DOHH2 (cell line): ENCODE data around the gene PANX2.
A peak's percentile ranks its signal among the peaks of the same experiment; 100 is the strongest.

Experiments
- H3F3A ChIP-seq: fragments of 200-600 bp; sonication (generic), shearing (Covaris generic); 2 replicates; pipeline ENCODE4 v1.6.0; 2016; ENCODE audit warnings: antibody characterized with exemption, mild to moderate bottlenecking; ENCODE audit not compliant: control insufficient read depth, insufficient read depth
- H3K27ac ChIP-seq: fragments of 200-600 bp; sonication (generic); 2 replicates; pipeline ENCODE4 v1.5.1; 2014; ENCODE audit warnings: low read depth, mild to moderate bottlenecking, low read length, moderate library complexity
- H3K27me3 ChIP-seq: fragments of 200-600 bp; sonication (generic); 2 replicates; pipeline ENCODE4 v1.6.1; 2014; ENCODE audit warnings: mild to moderate bottlenecking, low read length, mixed read lengths; ENCODE audit not compliant: control insufficient read depth
- H3K36me3 ChIP-seq: fragments of 200-600 bp; sonication (generic); 2 replicates; pipeline ENCODE4 v1.6.1; 2014; ENCODE audit warnings: mild to moderate bottlenecking, low read length, moderate library complexity, mixed read lengths; ENCODE audit not compliant: control insufficient read depth
- H3K4me1 ChIP-seq: fragments of 200-600 bp; sonication (generic); 2 replicates; pipeline ENCODE4 v1.6.1; 2014; ENCODE audit warnings: mild to moderate bottlenecking, low read length, mixed read lengths; ENCODE audit not compliant: control insufficient read depth
- H3K4me2 ChIP-seq: fragments of 200-600 bp; sonication (generic); 2 replicates; pipeline ENCODE4 v1.6.0; 2014; ENCODE audit warnings: mild to moderate bottlenecking, low read length, moderate library complexity
- H3K4me3 ChIP-seq: fragments of 200-600 bp; sonication (generic); 2 replicates; pipeline ENCODE4 v1.5.1; 2014; ENCODE audit warnings: mild to moderate bottlenecking, low read length, mixed read lengths
- H3K79me2 ChIP-seq: fragments of 200-600 bp; sonication (generic); 2 replicates; pipeline ENCODE4 v1.6.1; 2014; ENCODE audit warnings: mild to moderate bottlenecking, low read length, mixed read lengths; ENCODE audit not compliant: control insufficient read depth
- H3K9me2 ChIP-seq: fragments of 200-600 bp; sonication (generic); replicated peaks from 2 replicates; pipeline ENCODE4 v1.6.1; 2014; ENCODE audit warnings: mild to moderate bottlenecking, low read length, mixed read lengths; ENCODE audit not compliant: control insufficient read depth
- H3K9me3 ChIP-seq: fragments of 200-600 bp; sonication (generic); 2 replicates; pipeline ENCODE4 v1.6.1; 2014; ENCODE audit warnings: antibody characterized with exemption, low read length, mixed read lengths; ENCODE audit not compliant: control insufficient read depth, insufficient read depth
- H4K20me1 ChIP-seq: fragments of 200-600 bp; sonication (generic); 2 replicates; pipeline ENCODE4 v1.6.0; 2014; ENCODE audit warnings: low read depth, mild to moderate bottlenecking, antibody characterized with exemption, low read length, moderate library complexity; ENCODE audit not compliant: control insufficient read depth, insufficient read depth
- CTCF ChIP-seq: fragments of 200-600 bp; sonication (generic); IDR thresholded peaks from one replicate; pipeline ENCODE4 v1.5.1; 2014; ENCODE audit warnings: antibody characterized with exemption, mild to moderate bottlenecking, low read depth, low read length; ENCODE audit not compliant: poor library complexity, severe bottlenecking
- EZH2phosphoT487 ChIP-seq: fragments of 200-600 bp; sonication (generic); IDR thresholded peaks from 2 replicates; pipeline ENCODE4 v1.6.1; 2017; ENCODE audit warnings: borderline replicate concordance, mild to moderate bottlenecking, antibody characterized with exemption, low read length, moderate library complexity, mixed read lengths

The PANX2 gene

GRCh38 chr22:50201191-50202129 lies 30.9 kb downstream of the PANX2 start:
- H3F3A ChIP-seq, result peaks cover 11% of the 10 kb centered on the region
- H3K27me3 ChIP-seq, result no peaks in the 10 kb centered on the region
- H4K20me1 ChIP-seq, result peaks cover 11% of the 10 kb centered on the region; the same call in 1 of the 2 replicates
- TF ChIP-seq CTCF (peak; percentile 25), EZH2phosphoT487 (no peak)
- peak overlapping the region; percentile 98 for H3K4me2 ChIP-seq
- H3K9me2 ChIP-seq, result no peaks in the 10 kb centered on the region
- peaks cover 72% of the 10 kb centered on the region for H3K79me2 ChIP-seq
- H3K4me1 ChIP-seq, result peaks cover 52% of the 10 kb centered on the region
- H3K4me3 ChIP-seq, result peak overlapping the region; percentile 100
- peak overlapping the region; percentile 81 for H3K27ac ChIP-seq
- H3K9me3 ChIP-seq, result no peaks in the 10 kb centered on the region
- H3K36me3 ChIP-seq, result peaks cover 81% of the 10 kb centered on the region

- Histone ChIP-seq H3K27ac (peak overlapping the region; percentile 81), H3K4me2 (peak overlapping the region; percentile 98), H3K4me1 (peaks cover 54% of the 10 kb centered on the region)
These were observed 31.7 kb downstream of the PANX2 start for GRCh38 chr22:50202130-50202666.

GRCh38 chr22:50203288-50203687 lies 32.8 kb downstream of the PANX2 start:
- Histone ChIP-seq H3F3A (peaks cover 15% of the 10 kb centered on the region), H3K9me3 (no peaks in the 10 kb centered on the region), H3K4me3 (peak overlapping the region; percentile 100; the same call in 1 of the 2 replicates), H4K20me1 (peaks cover 16% of the 10 kb centered on the region), H3K27me3 (no peaks in the 10 kb centered on the region), H3K4me2 (peak overlapping the region; percentile 98), H3K4me1 (peaks cover 58% of the 10 kb centered on the region), H3K9me2 (no peaks in the 10 kb centered on the region), H3K27ac (no peak overlapping the region), H3K79me2 (peaks cover 81% of the 10 kb centered on the region), H3K36me3 (peaks cover 81% of the 10 kb centered on the region)
- TF ChIP-seq EZH2phosphoT487 (no peak), CTCF (no peak)

More at GRCh38 chr22:50202130-50202666, 31.7 kb downstream of the PANX2 start:
- Histone ChIP-seq H3K9me3 (no peaks in the 10 kb centered on the region), H3F3A (peaks cover 15% of the 10 kb centered on the region), H3K9me2 (no peaks in the 10 kb centered on the region), H3K27me3 (no peaks in the 10 kb centered on the region), H3K79me2 (peaks cover 76% of the 10 kb centered on the region), H4K20me1 (peaks cover 12% of the 10 kb centered on the region), H3K4me3 (peak overlapping the region; percentile 100), H3K36me3 (peaks cover 82% of the 10 kb centered on the region)
- TF ChIP-seq EZH2phosphoT487 (no peak), CTCF (peak; percentile 8)
